GM23338 (cell line): ENCODE data around the gene CTNNA1. TPM values are rescaled to one million over a fixed set of nuclear protein-coding genes. Genes with fewer than 3 reads are reported as not detected.
A peak's percentile ranks its signal among the peaks of the same experiment; 100 is the strongest.

ENCODE experiments used
- ATAC-seq: fragments of 200-7000 bp; cut with Tn5 transposase; 3 replicates; pipeline ENCODE4 v1.9.1; 2020
- DNase-seq: peaks from one replicate; pipeline ENCODE4 v3.0.0-alpha.2; 2015; ENCODE audit warnings: low spot score
- H2AFZ ChIP-seq: fragments of 200-600 bp; sonication (generic); 2 replicates; pipeline ENCODE4 v1.8.0; 2016; ENCODE audit warnings: antibody characterized with exemption, mild to moderate bottlenecking, moderate library complexity
- H3F3A ChIP-seq: fragments of 200-600 bp; sonication (generic); replicated peaks from 2 replicates; pipeline ENCODE4 v1.8.0; 2017; ENCODE audit warnings: antibody characterized with exemption, mixed run types, low read depth
- H3K27ac ChIP-seq: fragments of 200-600 bp; sonication (generic); 2 replicates; pipeline ENCODE4 v1.6.1; 2016; ENCODE audit warnings: low read depth
- H3K27me3 ChIP-seq: fragments of 200-600 bp; sonication (generic); 2 replicates; pipeline ENCODE4 v1.8.0; 2016; ENCODE audit warnings: mild to moderate bottlenecking, mixed run types, moderate library complexity; ENCODE audit not compliant: insufficient read depth
- H3K36me3 ChIP-seq: fragments of 200-600 bp; sonication (generic); 2 replicates; pipeline ENCODE4 v1.8.0; 2016; ENCODE audit warnings: mild to moderate bottlenecking; ENCODE audit not compliant: insufficient read depth
- H3K4me1 ChIP-seq: fragments of 200-600 bp; sonication (generic); 2 replicates; pipeline ENCODE4 v1.8.0; 2016; ENCODE audit warnings: mild to moderate bottlenecking, moderate library complexity; ENCODE audit not compliant: insufficient read depth
- H3K4me2 ChIP-seq: fragments of 200-600 bp; sonication (generic); 2 replicates; pipeline ENCODE4 v1.7.1; 2017; ENCODE audit warnings: mixed run types
- H3K4me3 ChIP-seq: fragments of 200-600 bp; sonication (generic); 2 replicates; pipeline ENCODE4 v1.6.1; 2016; ENCODE audit warnings: mixed run types
- H3K79me2 ChIP-seq: fragments of 200-600 bp; sonication (generic); replicated peaks from 2 replicates; pipeline ENCODE4 v1.8.0; 2017; ENCODE audit warnings: mild to moderate bottlenecking; ENCODE audit not compliant: insufficient read depth
- H3K9me2 ChIP-seq: fragments of 200-600 bp; sonication (generic); 2 replicates; pipeline ENCODE4 v1.8.0; 2017; ENCODE audit not compliant: insufficient read depth
- H4K20me1 ChIP-seq: fragments of 200-600 bp; sonication (generic); replicated peaks from 2 replicates; pipeline ENCODE4 v1.8.0; 2017; ENCODE audit warnings: mild to moderate bottlenecking; ENCODE audit not compliant: insufficient read depth
- H3K27ac Mint-ChIP-seq: 2 replicates; pipeline ENCODE4 v1.8.0; 2020; ENCODE audit warnings: inconsistent platforms, mild to moderate bottlenecking, moderate library complexity, mixed read lengths
- H3K27me3 Mint-ChIP-seq: 3 replicates; pipeline ENCODE4 v1.8.0; 2022; ENCODE audit warnings: low read depth, mild to moderate bottlenecking, moderate library complexity, mixed read lengths, inconsistent platforms; ENCODE audit not compliant: insufficient read depth, poor library complexity
- H3K36me3 Mint-ChIP-seq: 3 replicates; pipeline ENCODE4 v1.8.0; 2021; ENCODE audit warnings: low read depth, mild to moderate bottlenecking, inconsistent platforms, moderate library complexity, mixed read lengths
- H3K4me1 Mint-ChIP-seq: 3 replicates; pipeline ENCODE4 v1.8.0; 2020; ENCODE audit warnings: mild to moderate bottlenecking, inconsistent platforms, mixed read lengths
- H3K4me3 Mint-ChIP-seq: 3 replicates; pipeline ENCODE4 v1.8.0; 2021; ENCODE audit warnings: moderate library complexity, mild to moderate bottlenecking, inconsistent platforms, mixed read lengths
- H3K9me3 Mint-ChIP-seq: 3 replicates; pipeline ENCODE4 v1.8.0; 2020; ENCODE audit warnings: moderate library complexity, mild to moderate bottlenecking, inconsistent platforms, mixed read lengths
- CREB1 ChIP-seq: fragments of 250-450 bp; sonication (Bioruptor Pico); IDR thresholded peaks from 2 replicates; pipeline ENCODE4 v1.5.0; 2020; ENCODE audit warnings: low read depth, mild to moderate bottlenecking, moderate library complexity
- CTCF ChIP-seq, 2 experiments: fragments of 200-600 bp in 1 of 2; sonication (generic) in 1 of 2; conservative IDR thresholded peaks; 2 replicates each; pipeline versions ENCODE4 v1.5.1 to v1.6.1; 2016 to 2017; ENCODE audit warnings: antibody characterized with exemption in 2 of 2, low read depth in 2 of 2, mild to moderate bottlenecking in 2 of 2, moderate library complexity in 1 of 2
- EZH2 ChIP-seq: fragments of 200-600 bp; sonication (generic); IDR thresholded peaks from one replicate; pipeline ENCODE4 v1.8.0; 2017; ENCODE audit warnings: antibody characterized with exemption, mild to moderate bottlenecking, low read depth; ENCODE audit not compliant: unreplicated experiment
- EZH2phosphoT487 ChIP-seq: fragments of 200-600 bp; sonication (generic); IDR thresholded peaks from one replicate; pipeline ENCODE4 v1.8.1; 2018; ENCODE audit warnings: antibody characterized with exemption; ENCODE audit not compliant: unreplicated experiment
- JUNB ChIP-seq: IDR thresholded peaks from one replicate; pipeline ENCODE4 v1.6.1; 2016; ENCODE audit warnings: antibody characterized with exemption; ENCODE audit not compliant: unreplicated experiment
- NANOG ChIP-seq: IDR thresholded peaks from 2 replicates; pipeline ENCODE4 v1.6.1; 2016; ENCODE audit warnings: antibody characterized with exemption, borderline replicate concordance
- POLR2AphosphoS5 ChIP-seq: IDR thresholded peaks from 2 replicates; pipeline ENCODE4 v1.6.1; 2016; ENCODE audit warnings: antibody characterized with exemption, low read depth
- STAT1 ChIP-seq: IDR thresholded peaks from one replicate; pipeline ENCODE4 v1.6.1; 2016; ENCODE audit warnings: antibody characterized with exemption; ENCODE audit not compliant: unreplicated experiment
- ZNF114 ChIP-seq: fragments of 250-450 bp; sonication (Bioruptor Pico); IDR thresholded peaks from 2 replicates; pipeline ENCODE4 v1.5.0; 2020; ENCODE audit warnings: mild to moderate bottlenecking, moderate library complexity
- ZNF331 ChIP-seq: fragments of 250-450 bp; sonication (Bioruptor Pico); IDR thresholded peaks from 2 replicates; pipeline ENCODE4 v1.5.0; 2020; ENCODE audit warnings: low read depth, mild to moderate bottlenecking, moderate library complexity
- polyA plus RNA-seq: library from polyadenylated mRNA; unstranded; fragments of >200 nt; fragmentation: Nextera tagmentation; extraction: Ambion mirVana; gene quantifications from 2 replicates; pipeline ENCODE4 v1.2.1, GENCODE V29; 2016
- total RNA-seq: library from RNA; depleted of rRNA; stranded (reverse); fragments of >200 nt; shearing (Covaris generic); gene quantifications from 2 replicates; pipeline ENCODE4 v1.2.3, GENCODE V29; 2014
- TF ChIP-seq, protein P1 (sequence below): IDR thresholded peaks from one replicate; pipeline ENCODE4 v1.6.1; 2018; ENCODE audit warnings: antibody characterized with exemption; ENCODE audit not compliant: unreplicated experiment

The CTNNA1 gene
- total and polyA plus RNA-seq, 2 experiments from 2014 or later, result 111 to 348 TPM

GRCh38 chr5:138926688-138927448 is 173.6 kb downstream of the CTNNA1 start:
- peaks cover 7% of the 10 kb centered on the region; the same call in 2 of the 3 replicates for H3K4me1 Mint-ChIP-seq
- H3K9me2 ChIP-seq, result no peaks in the 10 kb centered on the region
- H4K20me1 ChIP-seq, result no peaks in the 10 kb centered on the region; the same call in 1 of the 2 replicates
- no peak overlapping the region for H2AFZ ChIP-seq
- ATAC-seq, result no peak
- no peak for DNase-seq
- H3K27ac ChIP-seq, result no peak overlapping the region
- H3K4me3 ChIP-seq, result no peak overlapping the region
- no peak overlapping the region for H3K4me2 ChIP-seq
- peaks cover 62% of the 10 kb centered on the region for H3K36me3 Mint-ChIP-seq
- H3K27me3 ChIP-seq, result no peaks in the 10 kb centered on the region
- no peaks in the 10 kb centered on the region for H3K79me2 ChIP-seq
- peaks cover 9% of the 10 kb centered on the region for H3K27me3 Mint-ChIP-seq
- no peaks in the 10 kb centered on the region for H3K4me1 ChIP-seq
- H3K4me3 Mint-ChIP-seq, result no peak overlapping the region
- no peaks in the 10 kb centered on the region for H3K9me3 Mint-ChIP-seq
- 0 out of 2 replicates have a peak, but pooled peaks cover 4% of the 10 kb centered on the region for H3F3A ChIP-seq
- TF ChIP-seq CTCF (conservative IDR thresholded peaks at IDR 0.05; ENCODE audit: low read depth in 2 of 2), result no peak
- peak overlapping the region; percentile 5; the same call in 1 of the 2 replicates for H3K27ac Mint-ChIP-seq
- peaks cover 29% of the 10 kb centered on the region for H3K36me3 ChIP-seq

GRCh38 chr5:138927544-138927943 is 174.3 kb downstream of the CTNNA1 start:
- Histone ChIP-seq H3K27ac (no peak overlapping the region), H4K20me1 (no peaks in the 10 kb centered on the region; the same call in 1 of the 2 replicates), H3F3A (0 out of 2 replicates have a peak, but pooled peaks cover 4% of the 10 kb centered on the region), H3K79me2 (no peaks in the 10 kb centered on the region), H3K27me3 (no peaks in the 10 kb centered on the region), H3K4me3 (no peak overlapping the region), H2AFZ (no peak overlapping the region), H3K9me2 (no peaks in the 10 kb centered on the region), H3K4me2 (no peak overlapping the region), H3K4me1 (no peaks in the 10 kb centered on the region), H3K36me3 (peaks cover 30% of the 10 kb centered on the region)
- H3K4me1 Mint-ChIP-seq, result peaks cover 10% of the 10 kb centered on the region; the same call in 2 of the 3 replicates
- no peak overlapping the region for H3K27ac Mint-ChIP-seq
- peaks cover 69% of the 10 kb centered on the region for H3K36me3 Mint-ChIP-seq
- no peaks in the 10 kb centered on the region for H3K9me3 Mint-ChIP-seq
- DNase-seq, result no peak
- H3K4me3 Mint-ChIP-seq, result no peak overlapping the region
- no peak for ATAC-seq
- TF ChIP-seq POLR2AphosphoS5 (no peak), ZNF331 (CRISPR knock-in tag) (no peak), EZH2 (no peak), STAT1 (no peak)
- H3K27me3 Mint-ChIP-seq, result peaks cover 9% of the 10 kb centered on the region

GRCh38 chr5:138927979-138928378 is 174.8 kb downstream of the CTNNA1 start:
- Mint-ChIP-seq H3K9me3 (no peaks in the 10 kb centered on the region), H3K4me3 (no peak overlapping the region), H3K27me3 (peaks cover 11% of the 10 kb centered on the region), H3K4me1 (peaks cover 9% of the 10 kb centered on the region; the same call in 2 of the 3 replicates), H3K27ac (no peak overlapping the region), H3K36me3 (peaks cover 74% of the 10 kb centered on the region)
- H3F3A ChIP-seq, result 0 out of 2 replicates have a peak, but pooled peaks cover 4% of the 10 kb centered on the region
- H3K36me3 ChIP-seq, result peaks cover 35% of the 10 kb centered on the region
- no peak overlapping the region for H3K4me2 ChIP-seq
- DNase-seq (no peak), ATAC-seq (no peak)
- no peaks in the 10 kb centered on the region for H3K4me1 ChIP-seq
- no peaks in the 10 kb centered on the region for H3K27me3 ChIP-seq
- H3K27ac ChIP-seq, result no peak overlapping the region
- no peak overlapping the region for H3K4me3 ChIP-seq
- H2AFZ ChIP-seq, result no peak overlapping the region
- no peaks in the 10 kb centered on the region; the same call in 1 of the 2 replicates for H4K20me1 ChIP-seq
- no peaks in the 10 kb centered on the region for H3K79me2 ChIP-seq
- no peaks in the 10 kb centered on the region for H3K9me2 ChIP-seq
- TF ChIP-seq EZH2phosphoT487 (no peak), POLR2AphosphoS5 (no peak), JUNB (no peak), NANOG (no peak), ZNF114 (CRISPR knock-in tag) (no peak), CREB1 (CRISPR knock-in tag) (no peak), ZNF331 (CRISPR knock-in tag) (no peak), CTCF (conservative IDR thresholded peaks at IDR 0.05; ENCODE audit: low read depth in 2 of 2) (no peak), EZH2 (no peak)
- TF ChIP-seq, protein P1, sequence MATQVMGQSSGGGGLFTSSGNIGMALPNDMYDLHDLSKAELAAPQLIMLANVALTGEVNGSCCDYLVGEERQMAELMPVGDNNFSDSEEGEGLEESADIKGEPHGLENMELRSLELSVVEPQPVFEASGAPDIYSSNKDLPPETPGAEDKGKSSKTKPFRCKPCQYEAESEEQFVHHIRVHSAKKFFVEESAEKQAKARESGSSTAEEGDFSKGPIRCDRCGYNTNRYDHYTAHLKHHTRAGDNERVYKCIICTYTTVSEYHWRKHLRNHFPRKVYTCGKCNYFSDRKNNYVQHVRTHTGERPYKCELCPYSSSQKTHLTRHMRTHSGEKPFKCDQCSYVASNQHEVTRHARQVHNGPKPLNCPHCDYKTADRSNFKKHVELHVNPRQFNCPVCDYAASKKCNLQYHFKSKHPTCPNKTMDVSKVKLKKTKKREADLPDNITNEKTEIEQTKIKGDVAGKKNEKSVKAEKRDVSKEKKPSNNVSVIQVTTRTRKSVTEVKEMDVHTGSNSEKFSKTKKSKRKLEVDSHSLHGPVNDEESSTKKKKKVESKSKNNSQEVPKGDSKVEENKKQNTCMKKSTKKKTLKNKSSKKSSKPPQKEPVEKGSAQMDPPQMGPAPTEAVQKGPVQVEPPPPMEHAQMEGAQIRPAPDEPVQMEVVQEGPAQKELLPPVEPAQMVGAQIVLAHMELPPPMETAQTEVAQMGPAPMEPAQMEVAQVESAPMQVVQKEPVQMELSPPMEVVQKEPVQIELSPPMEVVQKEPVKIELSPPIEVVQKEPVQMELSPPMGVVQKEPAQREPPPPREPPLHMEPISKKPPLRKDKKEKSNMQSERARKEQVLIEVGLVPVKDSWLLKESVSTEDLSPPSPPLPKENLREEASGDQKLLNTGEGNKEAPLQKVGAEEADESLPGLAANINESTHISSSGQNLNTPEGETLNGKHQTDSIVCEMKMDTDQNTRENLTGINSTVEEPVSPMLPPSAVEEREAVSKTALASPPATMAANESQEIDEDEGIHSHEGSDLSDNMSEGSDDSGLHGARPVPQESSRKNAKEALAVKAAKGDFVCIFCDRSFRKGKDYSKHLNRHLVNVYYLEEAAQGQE, result no peak
